GM06990 (cell line): ENCODE results near the gene PDIA6.

ENCODE experiments used
- DNase-seq: peaks from one replicate; pipeline ENCODE4 v3.0.0-alpha.2; 2011; ENCODE audit not compliant: insufficient read length; ENCODE audit errors: extremely low read depth
- H3K27me3 ChIP-seq: replicated peaks from 2 replicates; pipeline ENCODE4 v1.6.0; 2011; ENCODE audit warnings: low read length; ENCODE audit not compliant: control insufficient read depth, insufficient read depth
- H3K36me3 ChIP-seq: 2 replicates; pipeline ENCODE4 v1.5.1; 2011; ENCODE audit warnings: low read length; ENCODE audit not compliant: control insufficient read depth, insufficient read depth
- H3K4me3 ChIP-seq: replicated peaks from 2 replicates; pipeline ENCODE4 v1.5.1; 2011; ENCODE audit warnings: low read depth, mild to moderate bottlenecking, control low read depth, low read length
- TF ChIP-seq, protein P1 (sequence below): IDR thresholded peaks from 2 replicates; pipeline ENCODE4 v1.5.1; 2011; ENCODE audit warnings: low read length, control low read depth, mild to moderate bottlenecking, inconsistent platforms; ENCODE audit not compliant: insufficient read depth, poor library complexity, severe bottlenecking

PDIA6 gene

GRCh38 chr2:10802657-10803056, 9.9 kb downstream of the PDIA6 start:
- Histone ChIP-seq H3K4me3 (no peak overlapping the region), H3K36me3 (peaks cover 12% of the 10 kb centered on the region), H3K27me3 (no peaks in the 10 kb centered on the region)
- DNase-seq, result no peak
- TF ChIP-seq, protein P1, sequence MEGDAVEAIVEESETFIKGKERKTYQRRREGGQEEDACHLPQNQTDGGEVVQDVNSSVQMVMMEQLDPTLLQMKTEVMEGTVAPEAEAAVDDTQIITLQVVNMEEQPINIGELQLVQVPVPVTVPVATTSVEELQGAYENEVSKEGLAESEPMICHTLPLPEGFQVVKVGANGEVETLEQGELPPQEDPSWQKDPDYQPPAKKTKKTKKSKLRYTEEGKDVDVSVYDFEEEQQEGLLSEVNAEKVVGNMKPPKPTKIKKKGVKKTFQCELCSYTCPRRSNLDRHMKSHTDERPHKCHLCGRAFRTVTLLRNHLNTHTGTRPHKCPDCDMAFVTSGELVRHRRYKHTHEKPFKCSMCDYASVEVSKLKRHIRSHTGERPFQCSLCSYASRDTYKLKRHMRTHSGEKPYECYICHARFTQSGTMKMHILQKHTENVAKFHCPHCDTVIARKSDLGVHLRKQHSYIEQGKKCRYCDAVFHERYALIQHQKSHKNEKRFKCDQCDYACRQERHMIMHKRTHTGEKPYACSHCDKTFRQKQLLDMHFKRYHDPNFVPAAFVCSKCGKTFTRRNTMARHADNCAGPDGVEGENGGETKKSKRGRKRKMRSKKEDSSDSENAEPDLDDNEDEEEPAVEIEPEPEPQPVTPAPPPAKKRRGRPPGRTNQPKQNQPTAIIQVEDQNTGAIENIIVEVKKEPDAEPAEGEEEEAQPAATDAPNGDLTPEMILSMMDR, result no peak

GRCh38 chr2:10800163-10800562, 12.4 kb downstream of the PDIA6 start:
- TF ChIP-seq, protein P1, result no peak
- no peaks in the 10 kb centered on the region for H3K27me3 ChIP-seq
- peaks cover 23% of the 10 kb centered on the region for H3K36me3 ChIP-seq
- DNase-seq, result no peak
- no peak overlapping the region for H3K4me3 ChIP-seq

- peaks cover 23% of the 10 kb centered on the region for H3K36me3 ChIP-seq
- DNase-seq, result no peak
- TF ChIP-seq, protein P1, result peak; percentile 4
- no peak overlapping the region for H3K4me3 ChIP-seq
- no peaks in the 10 kb centered on the region for H3K27me3 ChIP-seq
Measured at GRCh38 chr2:10798783-10799182, 13.8 kb downstream of the PDIA6 start.

- Histone ChIP-seq H3K4me3 (no peak overlapping the region), H3K27me3 (no peaks in the 10 kb centered on the region), H3K36me3 (peaks cover 25% of the 10 kb centered on the region)
- TF ChIP-seq, protein P1, result no peak
- DNase-seq, result no peak
Measured at GRCh38 chr2:10796703-10797102, 15.9 kb downstream of the PDIA6 start.

- TF ChIP-seq, protein P1, result no peak
- DNase-seq, result no peak
- H3K36me3 ChIP-seq, result peaks cover 19% of the 10 kb centered on the region
- no peak overlapping the region for H3K4me3 ChIP-seq
- H3K27me3 ChIP-seq, result no peaks in the 10 kb centered on the region
Measured at GRCh38 chr2:10795508-10796046, 17.0 kb downstream of the PDIA6 start.

- H3K27me3 ChIP-seq, result no peaks in the 10 kb centered on the region
- DNase-seq, result no peak
- peaks cover 20% of the 10 kb centered on the region for H3K36me3 ChIP-seq
- TF ChIP-seq, protein P1, result no peak
- no peak overlapping the region for H3K4me3 ChIP-seq
Measured at GRCh38 chr2:10794876-10795275, 17.7 kb downstream of the PDIA6 start.
